B cell (primary cell): ENCODE data around the gene SNAPIN. TPM values are rescaled to one million over a fixed set of nuclear protein-coding genes. Genes with fewer than 3 reads are reported as not detected.

Experiments
- ATAC-seq: fragments of 200-7000 bp; cut with Tn5 transposase; one replicate; pipeline ENCODE4 v1.10.0; 2021; ENCODE audit warnings: low read depth, mild to moderate bottlenecking, moderate number of reproducible peaks, moderate library complexity
- CTCF ChIA-PET: fragments of 350-600 bp; sonication (Branson Sonifier 250); formaldehyde crosslinking; loops from one replicate; lab custom pipeline; 2021; ENCODE audit warnings: antibody characterized with exemption, inconsistent platforms; lab: Charles Lee
- POLR2A ChIA-PET: fragments of 350-600 bp; sonication (Branson Sonifier 250); formaldehyde crosslinking; loops from one replicate; lab custom pipeline; 2021; ENCODE audit warnings: antibody characterized with exemption; lab: Charles Lee
- DNase-seq: peaks from one replicate; pipeline ENCODE4 v3.0.0; 2013
- H2AFZ ChIP-seq: 2 replicates; pipeline ENCODE4 v1.6.1; 2012; ENCODE audit warnings: mild to moderate bottlenecking, low read depth, low read length; ENCODE audit not compliant: insufficient read depth, poor library complexity, severe bottlenecking
- H3K27ac ChIP-seq, 2 donors: 1 replicate in 1 of 2; 2 replicates in 1 of 2; pipeline ENCODE4 v1.5.1; 2012 to 2013; ENCODE audit warnings: low read length in 2 of 2, mild to moderate bottlenecking in 2 of 2, moderate library complexity in 1 of 2
- H3K27me3 ChIP-seq, 4 experiments: fragments of 200-600 bp in 1 of 4; sonication (generic) in 1 of 4; replicated peaks in 1 of 4; 1 replicate in 2 of 4; 2 replicates in 2 of 4; pipeline versions ENCODE4 v1.6.1 to v1.7.0; 2013 to 2016; ENCODE audit warnings: low read length in 3 of 4, mild to moderate bottlenecking in 2 of 4, mixed read lengths in 1 of 4, moderate library complexity in 1 of 4; ENCODE audit not compliant: insufficient read depth in 4 of 4, control insufficient read depth in 3 of 4; ENCODE audit errors: control extremely low read depth in 1 of 4
- H3K36me3 ChIP-seq, 2 experiments: replicated peaks in 1 of 2; 1 replicate in 1 of 2; 2 replicates in 1 of 2; pipeline versions ENCODE4 v1.6.1 to v1.7.1; 2013; ENCODE audit warnings: low read length in 1 of 2; ENCODE audit not compliant: insufficient read depth in 2 of 2, control insufficient read depth in 1 of 2; ENCODE audit errors: control extremely low read depth in 1 of 2, extremely low read depth in 1 of 2
- H3K4me1 ChIP-seq, 2 donors: fragments of 200-600 bp in 1 of 2; sonication (generic) in 1 of 2; 1 replicate in 1 of 2; 2 replicates in 1 of 2; pipeline versions ENCODE4 v1.5.1 to v1.6.1; 2013 to 2017; ENCODE audit warnings: low read length in 2 of 2; ENCODE audit not compliant: control insufficient read depth in 2 of 2, insufficient read depth in 2 of 2
- H3K4me2 ChIP-seq: replicated peaks from 2 replicates; pipeline ENCODE3; 2012; ENCODE audit warnings: mild to moderate bottlenecking, low read depth, low read length; ENCODE audit not compliant: poor library complexity, severe bottlenecking
- H3K4me3 ChIP-seq, 5 experiments: fragments of 200-600 bp in 1 of 5; sonication (generic) in 1 of 5; 1 replicate in 3 of 5; 2 replicates in 2 of 5; pipeline versions ENCODE4 v1.5.1 to v1.7.0; 2011 to 2016; ENCODE audit warnings: low read length in 4 of 5, mild to moderate bottlenecking in 4 of 5, low read depth in 2 of 5, control low read depth in 1 of 5, moderate library complexity in 1 of 5; ENCODE audit not compliant: insufficient read depth in 1 of 5; ENCODE audit errors: control extremely low read depth in 1 of 5, extremely low read depth in 1 of 5
- H3K79me2 ChIP-seq: fragments of 200-600 bp; sonication (generic); one replicate; pipeline ENCODE4 v1.6.0; 2016; ENCODE audit warnings: low read length; ENCODE audit not compliant: control insufficient read depth, insufficient read depth
- H3K9ac ChIP-seq: fragments of 200-600 bp; sonication (generic); 2 replicates; pipeline ENCODE4 v1.6.1; 2017; ENCODE audit warnings: mild to moderate bottlenecking, low read length, moderate library complexity
- H3K9me3 ChIP-seq, 3 donors: one replicate each; pipeline versions ENCODE4 v1.6.1 to v1.7.1; 2013; ENCODE audit warnings: low read length in 2 of 3; ENCODE audit not compliant: control insufficient read depth in 2 of 3, insufficient read depth in 1 of 3; ENCODE audit errors: control extremely low read depth in 1 of 3
- H4K20me1 ChIP-seq: 2 replicates; pipeline ENCODE4 v1.6.0; 2012; ENCODE audit warnings: mild to moderate bottlenecking, low read length; ENCODE audit not compliant: insufficient read depth, control insufficient read depth, poor library complexity, severe bottlenecking
- H3K27ac Mint-ChIP-seq: one replicate; pipeline ENCODE4 v1.8.0; 2021; ENCODE audit warnings: mixed read lengths
- H3K27me3 Mint-ChIP-seq: one replicate; pipeline ENCODE4 v1.8.0; 2021; ENCODE audit warnings: mixed read lengths
- H3K4me1 Mint-ChIP-seq: one replicate; pipeline ENCODE4 v1.8.0; 2021; ENCODE audit warnings: mixed read lengths
- H3K4me3 Mint-ChIP-seq: one replicate; pipeline ENCODE4 v1.8.0; 2021; ENCODE audit warnings: mixed read lengths
- H3K9me3 Mint-ChIP-seq: one replicate; pipeline ENCODE4 v1.8.0; 2022; ENCODE audit warnings: mixed read lengths; ENCODE audit not compliant: insufficient read depth
- EZH2 ChIP-seq: IDR thresholded peaks from 2 replicates; pipeline ENCODE4 v1.6.1; 2012; ENCODE audit warnings: borderline replicate concordance, low read depth, mild to moderate bottlenecking, moderate library complexity, low read length; ENCODE audit not compliant: insufficient read depth, poor library complexity, severe bottlenecking
- WGBS: methylation state at CpG from one replicate; pipeline ENCODE4 v1.1.5; 2013; ENCODE audit warnings: missing lambda C conversion rate; ENCODE audit not compliant: insufficient coverage; 5-methylcytosine and 5-hydroxymethylcytosine counted together
- intact Hi-C: fragments of 100-400 bp; cut with micrococcal nuclease; formaldehyde crosslinking; loops from one replicate; pipeline ENCODE4 v1.10.0; 2022
- polyA plus RNA-seq: library from polyadenylated mRNA; depleted of rRNA; stranded (reverse); fragments of >200 nt; gene quantifications from 2 replicates; pipeline ENCODE4 v1.2.3, GENCODE V29; 2012
- total RNA-seq, 2 donors: library from RNA; stranded (reverse); fragments of 120-200 nt in 1 of 2; gene quantifications; 1 replicate in 1 of 2; 2 replicates in 1 of 2; pipeline versions ENCODE4 v1.2.3 to v1.2.4, GENCODE V29; 2013 to 2022
- TF ChIP-seq, protein P1 (sequence below): fragments of 200-600 bp; IDR thresholded peaks from one replicate; pipeline ENCODE4 v1.8.0; 2022; ENCODE audit warnings: antibody characterized with exemption, mild to moderate bottlenecking

Gene SNAPIN
- total and polyA plus RNA-seq, 2 donors (not counting 1 experiment from before 2014, with no cell fraction given): 22.7 to 37.6 TPM

DNA sequence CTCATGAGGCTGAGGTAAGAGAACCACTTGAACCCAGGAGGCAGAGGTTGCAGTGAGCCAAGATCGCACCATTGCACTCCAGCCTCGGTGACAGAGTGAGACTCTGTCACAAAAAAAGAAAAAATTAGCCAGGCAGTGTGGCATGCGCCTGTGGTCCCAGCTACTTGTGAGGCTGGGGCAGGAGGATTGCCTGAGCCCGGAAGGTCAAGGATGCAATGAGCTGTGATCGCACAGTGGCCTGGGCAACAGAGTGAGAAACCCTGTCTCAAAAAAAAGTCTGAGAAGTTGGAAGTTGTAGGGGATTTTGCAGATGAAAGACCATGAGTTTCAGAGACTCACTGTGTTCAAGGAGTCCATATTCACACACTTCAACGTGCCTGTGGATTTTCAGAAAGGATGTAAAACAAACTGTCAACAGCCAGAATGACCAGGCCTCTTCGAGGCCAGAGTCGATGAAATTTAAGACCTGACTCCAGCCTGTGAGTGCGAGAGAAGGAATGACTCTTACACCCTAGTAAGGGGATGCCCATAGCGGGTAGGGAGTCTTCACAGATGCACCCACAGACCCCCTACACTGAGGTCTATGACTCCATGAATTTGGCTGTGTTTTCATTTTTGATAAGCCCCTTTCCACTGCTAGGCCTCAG lies 33.4 kb upstream of the SNAPIN start:
- POLR2A ChIA-PET: no interaction called here
- intact Hi-C loops: no loop called here
- CTCF ChIA-PET: interaction anchor here (0.9 to 1.0 kb wide), 2 partner anchors 12 to 26 kb away, joined by 3 read pairs; no protein-coding TSS in a partner anchor
- Mint-ChIP-seq H3K27ac (no peak overlapping the region), H3K4me3 (no peak overlapping the region), H3K27me3 (no peaks in the 10 kb centered on the region), H3K9me3 (no peaks in the 10 kb centered on the region), H3K4me1 (peaks cover 18% of the 10 kb centered on the region)
- no peak overlapping the region for H3K9ac ChIP-seq
- H3K4me1 ChIP-seq: peaks cover 9 to 26% of the 10 kb centered on the region in 2 donors
- no peak overlapping the region for H2AFZ ChIP-seq
- no peaks in the 10 kb centered on the region for H4K20me1 ChIP-seq
- no peaks in the 10 kb centered on the region for H3K9me3 ChIP-seq
- no peaks in the 10 kb centered on the region for H3K79me2 ChIP-seq
- no peak for TF ChIP-seq EZH2
- TF ChIP-seq, protein P1, sequence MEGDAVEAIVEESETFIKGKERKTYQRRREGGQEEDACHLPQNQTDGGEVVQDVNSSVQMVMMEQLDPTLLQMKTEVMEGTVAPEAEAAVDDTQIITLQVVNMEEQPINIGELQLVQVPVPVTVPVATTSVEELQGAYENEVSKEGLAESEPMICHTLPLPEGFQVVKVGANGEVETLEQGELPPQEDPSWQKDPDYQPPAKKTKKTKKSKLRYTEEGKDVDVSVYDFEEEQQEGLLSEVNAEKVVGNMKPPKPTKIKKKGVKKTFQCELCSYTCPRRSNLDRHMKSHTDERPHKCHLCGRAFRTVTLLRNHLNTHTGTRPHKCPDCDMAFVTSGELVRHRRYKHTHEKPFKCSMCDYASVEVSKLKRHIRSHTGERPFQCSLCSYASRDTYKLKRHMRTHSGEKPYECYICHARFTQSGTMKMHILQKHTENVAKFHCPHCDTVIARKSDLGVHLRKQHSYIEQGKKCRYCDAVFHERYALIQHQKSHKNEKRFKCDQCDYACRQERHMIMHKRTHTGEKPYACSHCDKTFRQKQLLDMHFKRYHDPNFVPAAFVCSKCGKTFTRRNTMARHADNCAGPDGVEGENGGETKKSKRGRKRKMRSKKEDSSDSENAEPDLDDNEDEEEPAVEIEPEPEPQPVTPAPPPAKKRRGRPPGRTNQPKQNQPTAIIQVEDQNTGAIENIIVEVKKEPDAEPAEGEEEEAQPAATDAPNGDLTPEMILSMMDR: no peak
- DNase-seq: no peak
- ATAC-seq: no peak
- H3K4me3 ChIP-seq: no peak overlapping the region
- H3K36me3 ChIP-seq: no peaks in the 10 kb centered on the region
- H3K4me2 ChIP-seq: no peak overlapping the region
- H3K27ac ChIP-seq: no peak overlapping the region
- peaks cover 0 to 4% (median 0%) of the 10 kb centered on the region in 4 experiments for H3K27me3 ChIP-seq
- 95% methylated on average over 10 of the region's 10 CpGs for WGBS

- peaks cover 0 to 4% (median 0%) of the 10 kb centered on the region in 4 experiments for H3K27me3 ChIP-seq
- H2AFZ ChIP-seq: no peak overlapping the region
- H3K27ac ChIP-seq: no peak overlapping the region
- Mint-ChIP-seq H3K27ac (no peak overlapping the region), H3K4me1 (peaks cover 20% of the 10 kb centered on the region), H3K9me3 (no peaks in the 10 kb centered on the region), H3K27me3 (no peaks in the 10 kb centered on the region), H3K4me3 (no peak overlapping the region)
- ChIA-PET CTCF (interaction anchor here (1.0 to 3.4 kb wide), 3 partner anchors 27 to 116 kb away, joined by 3 to 26 read pairs (median 6); no protein-coding TSS in a partner anchor), POLR2A (no interaction called here)
- DNase-seq (no peak), ATAC-seq (no peak)
- TF ChIP-seq, protein P1: no peak
- no peak for TF ChIP-seq EZH2
- peak overlapping the region; percentile 51 for H3K9ac ChIP-seq
- peak overlapping the region; percentile 56 for H3K4me2 ChIP-seq
- H3K4me1 ChIP-seq: peaks cover 9 to 26% of the 10 kb centered on the region in 2 donors
- intact Hi-C loops: no loop called here
- no peaks in the 10 kb centered on the region for H3K36me3 ChIP-seq
- H3K79me2 ChIP-seq: no peaks in the 10 kb centered on the region
- no peaks in the 10 kb centered on the region for H3K9me3 ChIP-seq
- H3K4me3 ChIP-seq: peak overlapping the region in 1 of 5 experiments; percentile 37
- H4K20me1 ChIP-seq: no peaks in the 10 kb centered on the region
- 97% methylated on average over 3 of the region's 3 CpGs for WGBS
Observed at GRCh38 chr1:153626477-153626903, 32.0 kb upstream of the SNAPIN start.
